Heart right ventricle (tissue), 16 donors: ENCODE measurements around the gene LRCH1. TPM values are rescaled to one million over a fixed set of nuclear protein-coding genes. Genes with fewer than 3 reads are reported as not detected.

Experiments
- ATAC-seq, 8 donors: fragments of 200-7000 bp; cut with Tn5 transposase; one replicate each; pipeline ENCODE4 v1.9.1; 2020; ENCODE audit warnings: mild to moderate bottlenecking in 8 of 8, moderate library complexity in 8 of 8, moderate number of reproducible peaks in 1 of 8
- DNase-seq, 2 donors: peaks; one replicate each; pipeline ENCODE4 v3.0.0-alpha.2; 2020
- H3K27ac ChIP-seq, 10 donors: fragments of 200-600 bp; sonication (generic) in 2 of 10; one replicate each; pipeline versions ENCODE4 v1.5.0 to v1.8.0; 2020 to 2022; ENCODE audit warnings: mild to moderate bottlenecking in 3 of 10
- H3K27me3 ChIP-seq, 7 donors: fragments of 200-600 bp; one replicate each; pipeline ENCODE4 v1.8.0; 2021 to 2022; ENCODE audit warnings: mild to moderate bottlenecking in 2 of 7
- H3K36me3 ChIP-seq, 9 donors: fragments of 200-600 bp; sonication (generic) in 1 of 9; one replicate each; pipeline versions ENCODE4 v1.5.0 to v1.8.0; 2020 to 2022; ENCODE audit warnings: mild to moderate bottlenecking in 2 of 9
- H3K4me1 ChIP-seq, 9 donors: fragments of 200-600 bp; sonication (generic) in 1 of 9; one replicate each; pipeline versions ENCODE4 v1.5.0 to v1.8.0; 2020 to 2022; ENCODE audit warnings: mild to moderate bottlenecking in 4 of 9
- H3K4me3 ChIP-seq, 10 donors: fragments of 200-600 bp; sonication (generic) in 2 of 10; one replicate each; pipeline versions ENCODE4 v1.5.0 to v1.8.0; 2020 to 2022; ENCODE audit warnings: mild to moderate bottlenecking in 7 of 10, moderate library complexity in 2 of 10
- H3K9me3 ChIP-seq, 11 donors: fragments of 200-600 bp in 10 of 11; sonication (generic) in 2 of 11; one replicate each; pipeline versions ENCODE4 v1.5.0 to v1.8.0; 2013 to 2022; ENCODE audit warnings: mild to moderate bottlenecking in 2 of 11, control low read depth in 1 of 11, moderate library complexity in 1 of 11
- WGBS, 2 donors: extraction: QIAGEN DNeasy Blood & Tissue Kit; methylation state at CpG; one replicate each; pipeline ENCODE4 v1.1.7; 2013; ENCODE audit warnings: inconsistent platforms in 1 of 2; 5-methylcytosine and 5-hydroxymethylcytosine counted together
- intact Hi-C, 10 donors: fragments of 100-400 bp; cut with DNase I; formaldehyde crosslinking; loops; one replicate each; pipeline versions ENCODE4 v1.11.1 to v1.14.2; 2022
- polyA plus RNA-seq, 2 donors: library from polyadenylated mRNA; stranded (reverse); fragments of 200-250 nt; gene quantifications; one replicate each; pipeline ENCODE4 v1.2.3, GENCODE V29; 2013
- total RNA-seq, 10 donors: library from RNA; stranded (reverse); fragmentation: NEBNext Ultra II Directional in 3 of 10; extraction: Animal tissue kit (Norgen Biotek cat#: 25700) in 3 of 10; gene quantifications; one replicate each; pipeline versions ENCODE4 v1.2.1 to v1.2.4, GENCODE V29; 2021 to 2023
- TF ChIP-seq, protein P1 (sequence below), 9 donors: fragments of 200-600 bp; sonication (generic) in 2 of 9; IDR thresholded peaks; one replicate each; pipeline versions ENCODE4 v1.5.0 to v1.8.0; 2021 to 2022; ENCODE audit warnings: antibody characterized with exemption in 9 of 9, mild to moderate bottlenecking in 5 of 9, moderate library complexity in 1 of 9
- donor health status: Arrhythmogenic right ventricular cardiomyopathy.
- donor health status: ischemic (EF 13 %, LVEDD 7.1; RV severe dilation, severe dysfunction).
- donor health status: healthy with polysubstance abuse.
- donor health status: DM: no; HTN: yes; CAD: no.
- donor health status: DM: no; HTN: no; CAD: no.
- donor health status: ischemic (EF 25% LVEDD 6.9; RV normal size, moderate dysfunction).
- donor health status: ischemic (EF 25% LVEDD 5.7; RV mildly dilated, moderate dysfunction).
- donor health status: healthy.
- donor health status: DM: yes; HTN: yes; CAD: no.
- donor health status: Ischemic cardiomyopathy.
- donor health status: ischemic (EF 35%, LVEDD 5.7; RV mildly dilated, moderate dysfunction).
- donor health status: nonischemic (EF 11% LVEDD 7.7; RV severe dilation, severe dysfunction).
- donor health status: DM: yes; HTN: yes; CAD: no.
- donor health status: PGD.
- donor health status: ischemic (EF 29% LVEDD 5.4; RV normal size, mild dysfunction).
- donor health status: nonischemic (EF 23%, LVEDD 6.1; RV moderate dilation, normal function).

Gene LRCH1
- total and polyA plus RNA-seq, 12 donors = 4.1 to 20.3 (median 13.1) TPM

DNA sequence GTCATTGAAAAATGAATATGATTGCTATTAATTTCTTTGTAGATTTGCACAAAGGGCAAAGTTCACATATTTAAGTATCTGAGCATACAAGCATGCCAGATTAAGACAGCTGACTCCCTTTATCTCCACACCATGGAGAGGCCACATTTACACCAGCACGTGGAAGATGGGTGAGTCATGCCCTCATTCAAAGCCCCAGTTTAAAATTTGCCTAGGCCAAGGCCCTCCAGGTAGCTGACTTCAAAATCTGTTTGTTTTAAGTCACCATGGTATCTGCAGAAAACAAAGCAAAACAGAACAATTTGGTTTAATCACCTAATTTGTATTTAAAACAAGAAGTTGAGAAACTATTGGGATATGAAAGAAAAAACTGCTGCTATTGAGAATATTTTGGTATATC, 134.8 kb downstream of the LRCH1 start:
- Histone ChIP-seq H3K27ac (peak overlapping the region in 2 of 10 donors; percentile 4 to 51), H3K4me3 (no peak overlapping the region), H3K9me3 (no peaks in the 10 kb centered on the region), H3K36me3 (peaks cover 0 to 47% (median 5%) of the 10 kb centered on the region in 9 donors), H3K4me1 (peaks cover 3 to 74% (median 39%) of the 10 kb centered on the region in 9 donors), H3K27me3 (no peaks in the 10 kb centered on the region)
- DNase-seq (no peak), ATAC-seq (peak in 6 of 8 donors; percentile 41 to 85 (median 74))
- WGBS, 2 donors = 17 to 38% methylated on average over 1 of the region's 1 CpG
- intact Hi-C loops = loop anchor here in 2 of 10 donors (10.0 kb wide), 1 partner anchor 133 kb away; the partner anchor contains the start of gene LRCH1 (in 2 of the 2)
- TF ChIP-seq, protein P1, sequence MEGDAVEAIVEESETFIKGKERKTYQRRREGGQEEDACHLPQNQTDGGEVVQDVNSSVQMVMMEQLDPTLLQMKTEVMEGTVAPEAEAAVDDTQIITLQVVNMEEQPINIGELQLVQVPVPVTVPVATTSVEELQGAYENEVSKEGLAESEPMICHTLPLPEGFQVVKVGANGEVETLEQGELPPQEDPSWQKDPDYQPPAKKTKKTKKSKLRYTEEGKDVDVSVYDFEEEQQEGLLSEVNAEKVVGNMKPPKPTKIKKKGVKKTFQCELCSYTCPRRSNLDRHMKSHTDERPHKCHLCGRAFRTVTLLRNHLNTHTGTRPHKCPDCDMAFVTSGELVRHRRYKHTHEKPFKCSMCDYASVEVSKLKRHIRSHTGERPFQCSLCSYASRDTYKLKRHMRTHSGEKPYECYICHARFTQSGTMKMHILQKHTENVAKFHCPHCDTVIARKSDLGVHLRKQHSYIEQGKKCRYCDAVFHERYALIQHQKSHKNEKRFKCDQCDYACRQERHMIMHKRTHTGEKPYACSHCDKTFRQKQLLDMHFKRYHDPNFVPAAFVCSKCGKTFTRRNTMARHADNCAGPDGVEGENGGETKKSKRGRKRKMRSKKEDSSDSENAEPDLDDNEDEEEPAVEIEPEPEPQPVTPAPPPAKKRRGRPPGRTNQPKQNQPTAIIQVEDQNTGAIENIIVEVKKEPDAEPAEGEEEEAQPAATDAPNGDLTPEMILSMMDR (IDR thresholded peaks at IDR 0.05) = no peak

DNA sequence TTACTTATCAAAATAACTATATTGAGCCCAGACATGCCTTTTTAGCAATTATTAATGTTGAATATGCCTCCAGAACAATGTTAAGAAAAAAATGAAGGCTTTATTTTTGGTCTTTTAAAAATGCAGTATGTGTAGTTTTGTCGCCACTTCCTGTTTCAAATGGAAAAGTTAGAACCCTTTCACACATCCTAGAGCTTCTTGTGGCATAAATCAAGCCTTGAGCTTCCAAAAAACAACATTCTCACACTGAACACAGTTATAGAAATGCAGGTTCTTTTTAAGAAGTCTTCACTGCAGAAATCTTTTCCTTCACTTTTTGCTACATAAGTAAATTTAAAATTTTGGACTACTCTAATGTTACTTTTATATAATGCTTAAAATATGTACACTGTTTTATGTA, 135.3 kb downstream of the LRCH1 start:
- TF ChIP-seq, protein P1 (IDR thresholded peaks at IDR 0.05) = no peak
- no peaks in the 10 kb centered on the region for H3K27me3 ChIP-seq
- peaks cover 0 to 47% (median 6%) of the 10 kb centered on the region in 9 donors for H3K36me3 ChIP-seq
- no peak for DNase-seq
- peaks cover 3 to 74% (median 36%) of the 10 kb centered on the region in 9 donors for H3K4me1 ChIP-seq
- no peak for ATAC-seq
- intact Hi-C loops = loop anchor here in 2 of 10 donors (10.0 kb wide), 1 partner anchor 134 kb away; the partner anchor contains the start of gene LRCH1 (in 2 of the 2)
- peak overlapping the region in 2 of 10 donors; percentile 4 to 51 for H3K27ac ChIP-seq
- no peaks in the 10 kb centered on the region for H3K9me3 ChIP-seq
- no peak overlapping the region for H3K4me3 ChIP-seq
- WGBS, 2 donors = 90 to 98% methylated on average over 1 of the region's 1 CpG

DNA sequence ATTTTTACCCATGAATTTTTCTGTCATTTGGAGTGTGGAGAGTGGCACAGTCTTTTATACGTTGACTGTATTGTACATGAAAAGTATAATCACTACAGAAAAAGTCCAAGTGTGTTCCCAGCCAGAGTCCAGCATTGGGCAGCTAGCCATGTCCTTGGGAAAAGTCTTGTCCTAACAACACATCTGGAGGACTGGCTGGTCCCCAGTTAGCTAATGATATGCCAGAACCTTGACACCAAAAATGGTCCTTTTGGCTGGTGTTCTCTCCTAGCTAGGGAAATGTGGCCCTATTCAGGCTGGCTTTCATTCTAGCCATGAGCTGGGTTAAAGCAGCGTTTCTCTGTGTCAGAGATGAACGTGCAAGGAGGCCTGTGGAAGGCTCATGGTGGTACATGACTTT, 145.0 kb downstream of the LRCH1 start:
- peaks cover 0 to 93% (median 24%) of the 10 kb centered on the region in 9 donors for H3K36me3 ChIP-seq
- 44 to 51% methylated on average over 3 of the region's 3 CpGs for WGBS, 2 donors
- ATAC-seq = peak; percentile 61 to 88 (median 80)
- peaks cover 0 to 28% (median 15%) of the 10 kb centered on the region in 9 donors for H3K4me1 ChIP-seq
- H3K27me3 ChIP-seq = no peaks in the 10 kb centered on the region
- no peak overlapping the region for H3K4me3 ChIP-seq
- peak; percentile 45 to 72 for DNase-seq
- H3K27ac ChIP-seq = peak overlapping the region in 4 of 10 donors; percentile 23 to 36 (median 31)
- H3K9me3 ChIP-seq = no peaks in the 10 kb centered on the region
- intact Hi-C loops = loop anchor here in 6 of 10 donors (5.0 to 10.0 kb wide), 2 partner anchors 143 to 146 kb away; partner anchors contain the start of gene LRCH1 (in 6 of the 6)
- TF ChIP-seq, protein P1 (IDR thresholded peaks at IDR 0.05) = no peak

DNA sequence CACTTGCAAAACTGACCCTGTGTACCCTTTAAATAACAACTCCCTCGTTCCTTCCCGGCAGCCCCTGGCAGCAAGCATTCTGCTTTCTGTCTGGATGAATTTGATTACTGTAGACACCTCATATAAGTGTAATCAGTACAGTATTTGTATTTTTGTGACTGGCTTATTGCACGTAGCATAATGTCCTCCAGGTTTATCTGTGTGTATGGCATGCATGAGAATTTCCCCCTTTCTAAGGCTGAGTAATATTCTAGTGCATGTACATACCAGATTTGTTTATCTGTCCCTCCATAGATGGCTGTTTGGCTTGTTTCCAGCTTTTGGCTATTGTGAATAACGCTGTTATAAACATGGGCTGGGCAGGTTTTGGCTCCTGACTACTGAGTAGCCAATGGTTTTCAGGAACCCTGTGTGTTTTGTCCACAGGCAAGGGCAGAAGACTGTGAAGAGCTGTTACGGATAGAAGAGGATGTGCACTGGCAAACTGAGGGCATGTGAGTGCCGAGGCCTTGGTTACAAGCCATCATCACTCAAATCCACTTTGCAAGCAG, 146.0 kb downstream of the LRCH1 start:
- Histone ChIP-seq H3K9me3 (no peaks in the 10 kb centered on the region), H3K4me1 (peaks cover 0 to 28% (median 15%) of the 10 kb centered on the region in 9 donors), H3K4me3 (no peak overlapping the region), H3K36me3 (peaks cover 0 to 91% (median 24%) of the 10 kb centered on the region in 9 donors), H3K27ac (peak overlapping the region in 5 of 10 donors; percentile 9 to 36 (median 23)), H3K27me3 (no peaks in the 10 kb centered on the region)
- intact Hi-C loops = loop anchor here in 6 of 10 donors (5.0 to 10.0 kb wide), 2 partner anchors 144 to 147 kb away; partner anchors contain the start of gene LRCH1 (in 6 of the 6)
- ATAC-seq = peak in 7 of 8 donors; percentile 23 to 76 (median 65)
- no peak for DNase-seq
- TF ChIP-seq, protein P1 (IDR thresholded peaks at IDR 0.05) = no peak
- WGBS, 2 donors = 34 to 40% methylated on average over 6 of the region's 6 CpGs
